NCI-H2029 treated with DMSO at 0.1 percent for 48 hours (cell line): ENCODE results near the gene DDX1.
"Not testable (repeated sequence)": the region's sequence is repeated elsewhere in the genome, so short reads cannot be mapped to it uniquely, and the experiment has no call there.

Source experiments
- DNase-seq: peaks from one replicate; lab custom pipeline; 2025; lab: John Stamatoyannopoulos, UW

DDX1 gene

GRCh38 chr2:15677141-15677843 is 85.6 kb downstream of the DDX1 start:
- DNase-seq, result no peak

DNA sequence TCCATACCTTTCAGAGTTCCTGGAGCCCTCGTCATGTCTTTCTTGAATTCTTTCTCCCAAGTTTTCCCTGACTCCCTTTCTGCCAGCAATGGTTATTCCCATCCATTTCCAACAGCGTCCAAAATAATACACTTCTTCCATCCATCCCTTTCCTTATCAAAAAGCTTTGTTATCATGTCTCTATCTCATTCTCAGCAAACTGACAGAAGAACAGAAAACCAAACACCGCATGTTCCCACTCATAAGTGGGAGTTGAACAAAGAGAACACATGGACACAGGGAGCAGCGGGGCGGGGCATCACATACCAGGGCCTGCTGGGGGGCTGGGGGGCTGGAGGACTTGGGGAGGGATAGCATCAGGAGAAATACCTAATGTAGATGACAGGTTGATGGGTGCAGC is 86.7 kb downstream of the DDX1 start:
- no peak for DNase-seq

GRCh38 chr2:15678909-15679308 is 87.2 kb downstream of the DDX1 start:
- DNase-seq, result no peak

DNA sequence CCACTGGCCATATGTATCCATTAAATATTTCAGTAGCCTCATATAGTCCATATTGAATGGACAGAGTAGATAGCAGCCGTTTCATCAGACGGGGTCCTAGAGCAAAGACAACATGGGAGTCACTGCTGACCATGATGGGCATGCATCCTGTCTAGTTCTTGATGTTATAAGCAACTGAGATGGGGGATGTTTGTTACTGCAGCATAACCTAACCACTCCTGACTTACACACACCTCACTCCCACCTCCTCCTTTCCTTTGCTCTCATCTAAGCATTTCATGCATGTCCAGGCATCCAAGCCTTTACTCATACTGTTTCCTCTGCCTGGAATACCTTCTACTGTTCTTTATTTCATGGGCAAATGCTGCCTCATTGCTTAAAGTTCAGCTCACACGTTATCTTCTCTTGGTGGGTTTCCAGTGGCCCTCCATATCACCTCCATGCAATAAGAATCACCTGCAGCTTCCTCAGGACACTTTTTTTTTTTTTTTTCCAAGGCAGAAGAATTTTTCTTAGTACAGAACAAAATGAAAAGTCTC is 87.8 kb downstream of the DDX1 start:
- DNase-seq, result no peak

DNA sequence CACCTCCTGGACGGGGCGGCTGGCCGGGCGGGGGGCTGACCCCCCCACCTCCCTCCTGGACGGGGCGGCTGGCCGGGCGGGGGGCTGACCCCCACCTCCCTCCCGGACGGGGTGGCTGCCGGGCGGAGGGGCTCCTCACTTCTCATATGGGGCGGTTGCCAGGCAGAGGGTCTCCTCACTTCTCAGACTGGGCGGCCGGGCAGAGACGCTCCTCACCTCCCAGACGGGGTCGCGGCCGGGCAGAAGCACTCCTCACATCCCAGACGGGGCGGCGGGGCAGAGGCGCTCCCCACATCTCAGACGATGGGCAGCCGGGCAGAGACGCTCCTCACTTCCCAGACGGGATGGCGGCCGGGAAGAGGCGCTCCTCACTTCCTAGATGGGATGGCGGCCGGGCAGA is 88.5 kb downstream of the DDX1 start:
- DNase-seq, result not testable (repeated sequence)
